CD8-positive, alpha-beta memory T cell (primary cell): ENCODE measurements around the gene DRP2. TPM values are rescaled to one million over a fixed set of nuclear protein-coding genes. Genes with fewer than 3 reads are reported as not detected.
A peak's percentile ranks its signal among the peaks of the same experiment; 100 is the strongest.

Experiments
- CTCF ChIA-PET: fragments of 350-600 bp; sonication (Branson Sonifier 250); formaldehyde crosslinking; loops from one replicate; lab custom pipeline; 2021; ENCODE audit warnings: antibody characterized with exemption; lab: Charles Lee
- POLR2A ChIA-PET: fragments of 350-600 bp; sonication (Branson Sonifier 250); formaldehyde crosslinking; loops from one replicate; lab custom pipeline; 2021; ENCODE audit warnings: antibody characterized with exemption; lab: Charles Lee
- DNase-seq, 5 donors: peaks; one replicate each; pipeline versions ENCODE4 v3.0.0 to v3.0.0-alpha.2; 2020 to 2022; ENCODE audit warnings: mixed read lengths in 1 of 5
- H3K27ac ChIP-seq: one replicate; pipeline ENCODE4 v1.7.0; 2013; ENCODE audit warnings: low read depth, mild to moderate bottlenecking, low read length, moderate library complexity
- H3K27me3 ChIP-seq: 2 replicates; pipeline ENCODE4 v1.7.0; 2013; ENCODE audit warnings: low read length, mild to moderate bottlenecking; ENCODE audit not compliant: insufficient read depth, poor library complexity, severe bottlenecking
- H3K36me3 ChIP-seq: 2 replicates; pipeline ENCODE4 v1.7.0; 2013; ENCODE audit warnings: mild to moderate bottlenecking, low read length, moderate library complexity; ENCODE audit not compliant: insufficient read depth
- H3K4me1 ChIP-seq: 2 replicates; pipeline ENCODE4 v1.7.0; 2013; ENCODE audit warnings: mild to moderate bottlenecking, low read length, moderate library complexity; ENCODE audit not compliant: insufficient read depth
- H3K4me3 ChIP-seq: 2 replicates; pipeline ENCODE4 v1.7.0; 2013; ENCODE audit warnings: mild to moderate bottlenecking, low read length
- H3K9me3 ChIP-seq: 2 replicates; pipeline ENCODE4 v1.7.0; 2013; ENCODE audit warnings: mild to moderate bottlenecking, low read length
- H3K27ac Mint-ChIP-seq, 8 donors: one replicate each; pipeline ENCODE4 v1.8.0; 2020 to 2021; ENCODE audit warnings: mixed read lengths in 8 of 8, mild to moderate bottlenecking in 6 of 8, inconsistent platforms in 3 of 8, moderate library complexity in 3 of 8
- H3K27me3 Mint-ChIP-seq, 2 donors: one replicate each; pipeline ENCODE4 v1.8.0; 2020 to 2021; ENCODE audit warnings: mixed read lengths in 2 of 2, mild to moderate bottlenecking in 1 of 2, moderate library complexity in 1 of 2
- H3K36me3 Mint-ChIP-seq, 3 donors: one replicate each; pipeline ENCODE4 v1.8.0; 2020 to 2021; ENCODE audit warnings: mixed read lengths in 3 of 3, inconsistent platforms in 1 of 3, mild to moderate bottlenecking in 1 of 3
- H3K4me1 Mint-ChIP-seq, 3 donors: one replicate each; pipeline ENCODE4 v1.8.0; 2020 to 2021; ENCODE audit warnings: mixed read lengths in 3 of 3, inconsistent platforms in 1 of 3, mild to moderate bottlenecking in 1 of 3
- H3K4me3 Mint-ChIP-seq, 7 donors: one replicate each; pipeline ENCODE4 v1.8.0; 2020 to 2021; ENCODE audit warnings: mixed read lengths in 7 of 7, mild to moderate bottlenecking in 6 of 7, moderate library complexity in 4 of 7, inconsistent platforms in 2 of 7
- H3K9me3 Mint-ChIP-seq, 5 donors: one replicate each; pipeline ENCODE4 v1.8.0; 2020 to 2022; ENCODE audit warnings: mixed read lengths in 5 of 5, mild to moderate bottlenecking in 3 of 5, moderate library complexity in 2 of 5, inconsistent platforms in 1 of 5
- polyA plus RNA-seq: library from polyadenylated mRNA; unstranded; fragments of 300-500 nt; fragmentation: Illumina TruSeq; gene quantifications from one replicate; pipeline ENCODE4 v1.2.3, GENCODE V29; 2021
- total RNA-seq, 2 experiments: library from RNA; stranded (reverse); gene quantifications; one replicate each; pipeline ENCODE4 v1.2.3, GENCODE V29; 2021

DRP2 gene
- total and polyA plus RNA-seq, 3 experiments from 2014 or later: 0.18 TPM; not detected in 1

DNA sequence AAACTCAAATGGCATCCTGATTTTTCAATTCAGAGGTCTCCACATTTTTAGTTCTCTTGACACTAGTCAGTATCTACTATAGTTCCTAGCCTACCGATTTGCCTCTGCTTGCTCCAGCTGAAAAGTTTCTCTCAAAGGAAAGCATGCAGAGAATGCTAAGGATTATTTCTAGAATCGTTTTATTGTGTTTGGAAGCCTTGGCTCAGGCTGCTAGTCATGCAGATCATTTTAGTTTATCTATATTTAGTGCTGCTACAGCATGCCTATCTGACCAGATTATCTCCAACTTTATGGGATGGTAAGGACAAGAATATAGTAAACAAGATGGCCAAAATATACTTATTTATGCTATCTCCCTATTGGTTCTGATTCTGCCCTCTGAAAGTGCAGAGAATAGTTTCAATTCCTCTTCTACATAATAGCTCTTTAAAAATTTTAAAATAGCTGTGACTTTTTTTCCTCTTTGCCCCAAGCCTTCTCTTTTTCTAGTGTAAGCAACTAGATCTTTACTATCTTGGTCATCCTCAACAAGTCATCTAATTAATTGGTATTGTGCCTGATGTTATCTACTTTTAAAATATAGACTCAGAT, 15.7 kb upstream of the DRP2 start:
- CTCF ChIA-PET: no interaction called here
- no peak overlapping the region for H3K27ac Mint-ChIP-seq
- H3K27me3 ChIP-seq: no peaks in the 10 kb centered on the region
- POLR2A ChIA-PET: no interaction called here
- peaks cover 10 to 13% (median 12%) of the 10 kb centered on the region in 3 donors for H3K4me1 Mint-ChIP-seq
- no peaks in the 10 kb centered on the region for H3K36me3 ChIP-seq
- no peak overlapping the region for H3K4me3 ChIP-seq
- no peak overlapping the region for H3K4me3 Mint-ChIP-seq
- no peaks in the 10 kb centered on the region for H3K9me3 Mint-ChIP-seq
- H3K27me3 Mint-ChIP-seq: no peaks in the 10 kb centered on the region
- no peaks in the 10 kb centered on the region for H3K36me3 Mint-ChIP-seq
- no peak for DNase-seq
- H3K27ac ChIP-seq: no peak overlapping the region
- no peaks in the 10 kb centered on the region for H3K4me1 ChIP-seq
- H3K9me3 ChIP-seq: no peaks in the 10 kb centered on the region

DNA sequence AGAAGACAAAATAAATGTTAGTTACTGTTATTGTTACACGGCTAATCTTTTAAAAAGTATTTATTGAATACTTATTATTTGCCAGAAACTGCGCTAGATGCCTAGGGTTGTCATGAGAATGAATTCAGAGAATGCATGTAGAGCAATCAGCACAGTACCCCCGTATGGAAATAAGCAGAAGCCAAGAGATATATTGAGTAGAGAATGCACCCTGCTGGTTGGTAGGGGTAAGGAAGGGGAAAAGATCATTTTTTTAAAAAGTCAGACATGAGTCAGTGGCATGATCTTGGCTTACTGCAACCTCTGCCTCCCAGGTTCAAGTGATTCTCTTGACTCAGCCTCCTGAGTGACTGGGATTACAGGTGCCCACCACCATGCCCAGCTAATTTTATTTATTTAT, 13.1 kb upstream of the DRP2 start:
- Mint-ChIP-seq H3K36me3 (no peaks in the 10 kb centered on the region), H3K4me3 (no peak overlapping the region), H3K27ac (no peak overlapping the region), H3K9me3 (no peaks in the 10 kb centered on the region), H3K27me3 (no peaks in the 10 kb centered on the region), H3K4me1 (peaks cover 10 to 16% (median 15%) of the 10 kb centered on the region in 3 donors)
- POLR2A ChIA-PET: no interaction called here
- H3K27me3 ChIP-seq: no peaks in the 10 kb centered on the region
- H3K36me3 ChIP-seq: no peaks in the 10 kb centered on the region
- H3K9me3 ChIP-seq: no peaks in the 10 kb centered on the region
- H3K4me1 ChIP-seq: no peaks in the 10 kb centered on the region
- DNase-seq: peak in 1 of 5 donors; percentile 2
- CTCF ChIA-PET: no interaction called here
- no peak overlapping the region for H3K4me3 ChIP-seq
- H3K27ac ChIP-seq: no peak overlapping the region

DNA sequence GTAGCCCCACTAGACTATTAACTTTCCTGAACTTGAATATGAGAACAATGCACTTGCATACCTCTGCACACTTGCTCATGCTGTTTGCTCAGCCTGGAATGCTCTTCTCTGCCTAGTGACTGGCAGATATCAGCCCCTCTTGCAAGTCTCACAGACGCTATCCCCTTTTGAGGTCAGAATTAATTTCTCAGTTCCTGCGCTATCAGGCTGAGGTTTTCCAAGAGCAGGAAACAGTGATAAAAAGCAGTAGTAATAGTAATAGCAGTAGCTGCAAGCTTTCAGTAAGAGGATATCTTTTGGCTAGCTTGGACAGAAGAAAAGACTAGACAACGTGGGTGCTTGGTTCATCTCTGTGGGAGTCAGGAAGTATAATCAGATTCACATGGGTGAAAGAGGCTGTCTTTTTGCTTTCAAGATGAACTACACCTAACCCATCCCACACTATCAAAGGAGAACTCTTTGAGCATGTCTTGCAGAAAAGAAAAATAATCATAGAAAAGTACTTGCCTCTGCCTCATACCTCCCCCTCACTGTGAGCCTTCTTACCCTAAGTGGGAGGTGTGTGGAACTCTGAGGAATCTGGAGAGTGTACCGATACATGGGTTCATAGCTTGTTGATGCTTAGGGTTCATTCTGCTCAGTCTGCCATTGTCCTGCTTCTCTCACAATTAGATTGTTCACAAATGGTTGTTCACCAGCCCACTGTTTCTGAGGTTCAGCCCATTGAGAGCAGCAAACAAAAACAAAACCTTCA, 11.3 kb upstream of the DRP2 start:
- Histone ChIP-seq H3K9me3 (no peaks in the 10 kb centered on the region), H3K27ac (no peak overlapping the region), H3K4me3 (no peak overlapping the region), H3K4me1 (no peaks in the 10 kb centered on the region), H3K36me3 (no peaks in the 10 kb centered on the region), H3K27me3 (no peaks in the 10 kb centered on the region)
- no peak for DNase-seq
- Mint-ChIP-seq H3K4me3 (peak overlapping the region in 4 of 7 donors; percentile 7 to 53 (median 27)), H3K27ac (peak overlapping the region in 5 of 8 donors; percentile 6 to 69 (median 30)), H3K27me3 (no peaks in the 10 kb centered on the region), H3K9me3 (no peaks in the 10 kb centered on the region), H3K4me1 (peaks cover 10 to 16% (median 15%) of the 10 kb centered on the region in 3 donors), H3K36me3 (no peaks in the 10 kb centered on the region)
- CTCF ChIA-PET: no interaction called here
- POLR2A ChIA-PET: no interaction called here

DNA sequence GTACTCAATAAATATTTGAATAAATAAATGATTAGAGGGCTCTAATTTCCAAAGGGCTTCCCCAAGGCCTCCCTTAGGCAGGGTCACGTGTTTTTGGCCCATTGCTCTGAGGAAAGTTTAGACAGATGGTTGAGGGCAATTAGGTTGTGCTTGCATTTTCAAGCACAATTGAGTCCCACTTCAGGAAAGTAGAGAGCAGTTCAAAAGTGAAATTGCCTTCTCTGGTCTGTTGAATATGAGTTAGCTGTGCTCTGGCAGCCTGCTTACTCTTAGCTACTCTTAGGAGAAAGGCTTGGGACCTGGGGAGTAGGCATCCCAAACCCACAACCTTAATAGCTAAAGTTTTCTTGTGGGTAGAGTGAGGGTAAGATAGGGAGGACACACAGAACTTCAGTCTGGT, 9.0 kb upstream of the DRP2 start:
- POLR2A ChIA-PET: no interaction called here
- H3K36me3 ChIP-seq: no peaks in the 10 kb centered on the region
- no peak overlapping the region for H3K4me3 Mint-ChIP-seq
- no peaks in the 10 kb centered on the region for H3K4me1 ChIP-seq
- H3K9me3 ChIP-seq: no peaks in the 10 kb centered on the region
- no peaks in the 10 kb centered on the region for H3K9me3 Mint-ChIP-seq
- H3K27ac Mint-ChIP-seq: no peak overlapping the region
- peaks cover 10 to 16% (median 15%) of the 10 kb centered on the region in 3 donors for H3K4me1 Mint-ChIP-seq
- no peaks in the 10 kb centered on the region for H3K27me3 Mint-ChIP-seq
- no peak overlapping the region for H3K4me3 ChIP-seq
- H3K27me3 ChIP-seq: no peaks in the 10 kb centered on the region
- CTCF ChIA-PET: no interaction called here
- no peak overlapping the region for H3K27ac ChIP-seq
- no peaks in the 10 kb centered on the region for H3K36me3 Mint-ChIP-seq
- no peak for DNase-seq

DNA sequence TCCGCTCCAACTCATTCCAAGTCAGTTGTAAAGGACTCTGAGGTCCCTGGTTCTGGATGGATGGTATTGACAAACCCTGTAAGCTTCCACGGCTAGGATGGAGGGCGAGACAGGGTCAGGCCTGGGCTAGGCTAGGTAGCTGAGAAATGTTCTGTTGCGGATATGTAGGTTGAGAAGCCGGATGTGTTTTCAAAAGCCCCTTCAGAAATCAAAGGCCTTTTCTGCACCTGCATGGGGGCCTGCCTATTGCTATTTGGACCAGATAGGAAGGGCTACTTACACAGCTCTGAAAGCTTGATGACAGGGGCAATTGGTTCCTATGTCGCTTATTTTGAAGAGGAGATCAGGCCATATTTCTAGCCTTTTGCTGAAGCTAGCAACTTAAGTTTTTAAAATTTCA, 1.9 kb upstream of the DRP2 start:
- H3K4me3 ChIP-seq: no peak overlapping the region
- no peak overlapping the region for H3K27ac ChIP-seq
- no peaks in the 10 kb centered on the region for H3K36me3 Mint-ChIP-seq
- H3K27me3 ChIP-seq: no peaks in the 10 kb centered on the region
- H3K4me1 ChIP-seq: no peaks in the 10 kb centered on the region
- H3K9me3 Mint-ChIP-seq: no peaks in the 10 kb centered on the region
- H3K27ac Mint-ChIP-seq: no peak overlapping the region
- H3K4me1 Mint-ChIP-seq: peaks cover 0 to 2% (median 0%) of the 10 kb centered on the region in 3 donors
- H3K4me3 Mint-ChIP-seq: no peak overlapping the region
- no peaks in the 10 kb centered on the region for H3K36me3 ChIP-seq
- ChIA-PET CTCF (no interaction called here), POLR2A (no interaction called here)
- H3K9me3 ChIP-seq: no peaks in the 10 kb centered on the region
- H3K27me3 Mint-ChIP-seq: peaks cover 0 to 11% of the 10 kb centered on the region in 2 donors
- DNase-seq: no peak

DNA sequence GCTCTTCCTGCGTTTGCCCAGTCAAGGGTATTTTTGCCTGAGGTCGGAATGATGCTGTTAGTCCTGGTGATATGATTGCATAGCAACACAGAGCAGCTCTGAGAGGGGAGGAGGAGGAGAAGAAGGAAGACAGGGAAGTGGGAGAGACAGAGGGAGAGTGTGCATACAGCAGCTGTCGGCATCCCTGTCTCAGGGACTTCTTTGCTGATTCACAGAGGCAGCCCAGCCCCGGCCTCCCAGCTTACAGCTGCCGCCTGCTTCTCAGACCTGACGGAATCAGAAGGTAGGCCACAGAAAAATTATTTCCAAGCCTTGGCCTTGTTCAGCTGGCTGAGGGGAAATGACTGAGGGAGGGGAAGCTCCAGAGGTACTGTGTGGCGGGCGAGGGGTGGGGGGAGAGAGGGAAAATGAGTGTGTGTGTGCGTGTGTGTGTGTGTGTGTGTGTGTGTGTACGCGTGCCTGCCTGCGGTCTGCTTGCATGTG, 319 bp downstream of the DRP2 start:
- no peak overlapping the region for H3K27ac ChIP-seq
- no peaks in the 10 kb centered on the region for H3K4me1 ChIP-seq
- Mint-ChIP-seq H3K4me3 (peak overlapping the region in 4 of 7 donors; percentile 4 to 54 (median 42)), H3K36me3 (no peaks in the 10 kb centered on the region), H3K4me1 (peaks cover 0 to 2% (median 0%) of the 10 kb centered on the region in 3 donors), H3K27ac (peak overlapping the region in 4 of 8 donors; percentile 33 to 56 (median 44)), H3K9me3 (no peaks in the 10 kb centered on the region), H3K27me3 (peaks cover 0 to 15% of the 10 kb centered on the region in 2 donors)
- H3K4me3 ChIP-seq: no peak overlapping the region
- H3K36me3 ChIP-seq: no peaks in the 10 kb centered on the region
- H3K27me3 ChIP-seq: no peaks in the 10 kb centered on the region
- H3K9me3 ChIP-seq: no peaks in the 10 kb centered on the region
- ChIA-PET POLR2A (no interaction called here), CTCF (no interaction called here)
- no peak for DNase-seq

DNA sequence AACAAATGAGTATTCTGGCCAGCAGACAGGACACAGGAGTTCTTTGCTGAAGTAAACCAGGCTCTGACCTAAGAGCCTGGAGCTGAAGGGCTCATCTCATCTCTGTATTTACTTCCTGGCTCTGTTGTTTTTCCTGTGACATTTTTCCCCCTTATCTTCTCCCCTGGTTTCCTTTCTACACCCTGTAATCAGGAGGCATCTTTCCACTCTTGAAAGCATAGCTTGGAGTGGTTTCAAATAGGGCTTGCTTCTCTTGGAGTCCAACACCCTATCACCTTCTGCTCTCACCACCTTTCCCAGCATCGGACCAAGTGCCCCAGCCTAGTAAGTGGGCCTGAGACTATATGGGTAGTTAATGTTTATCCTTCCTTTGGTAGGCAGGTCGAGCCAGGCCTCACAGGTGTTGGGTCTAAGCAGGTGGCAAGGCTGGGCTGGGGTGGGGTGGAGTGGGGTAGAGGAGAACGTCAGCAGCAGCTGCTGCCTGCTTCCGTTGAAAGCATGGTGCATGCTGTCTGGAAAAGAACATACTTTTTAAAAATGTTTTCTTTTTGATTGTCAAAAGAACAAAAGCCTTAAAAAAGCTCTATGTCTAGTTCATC, 1.2 kb downstream of the DRP2 start:
- Mint-ChIP-seq H3K27ac (peak overlapping the region in 3 of 8 donors; percentile 19 to 42 (median 33)), H3K4me3 (no peak overlapping the region), H3K27me3 (peaks cover 0 to 15% of the 10 kb centered on the region in 2 donors), H3K9me3 (no peaks in the 10 kb centered on the region), H3K36me3 (no peaks in the 10 kb centered on the region), H3K4me1 (peaks cover 0 to 2% (median 0%) of the 10 kb centered on the region in 3 donors)
- ChIA-PET POLR2A (no interaction called here), CTCF (no interaction called here)
- Histone ChIP-seq H3K9me3 (no peaks in the 10 kb centered on the region), H3K27ac (no peak overlapping the region), H3K27me3 (no peaks in the 10 kb centered on the region), H3K4me3 (no peak overlapping the region), H3K36me3 (no peaks in the 10 kb centered on the region), H3K4me1 (no peaks in the 10 kb centered on the region)
- no peak for DNase-seq

DNA sequence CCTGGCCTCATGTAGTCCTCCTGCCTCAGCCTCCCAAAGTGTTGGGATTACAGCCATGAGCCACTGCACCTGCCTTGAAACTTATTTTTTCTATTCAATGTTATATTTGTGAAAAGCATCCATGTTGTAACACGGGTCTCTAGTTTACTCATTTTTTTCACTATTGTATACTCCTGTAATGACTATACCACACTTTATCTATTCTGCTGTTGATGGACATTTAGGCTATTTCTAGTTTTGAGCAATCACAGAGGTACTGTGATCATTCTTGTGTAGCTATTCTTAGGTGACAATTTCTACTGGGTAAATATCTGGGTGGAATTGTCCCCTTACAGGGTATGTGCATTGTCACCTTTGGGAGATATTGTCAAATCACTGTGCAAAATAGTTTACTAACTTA, 3.6 kb downstream of the DRP2 start:
- ChIA-PET POLR2A (no interaction called here), CTCF (no interaction called here)
- Mint-ChIP-seq H3K27ac (no peak overlapping the region), H3K4me1 (peaks cover 0 to 2% (median 0%) of the 10 kb centered on the region in 3 donors), H3K27me3 (peaks cover 0 to 13% of the 10 kb centered on the region in 2 donors), H3K9me3 (no peaks in the 10 kb centered on the region), H3K4me3 (no peak overlapping the region), H3K36me3 (no peaks in the 10 kb centered on the region)
- DNase-seq: no peak
- H3K9me3 ChIP-seq: no peaks in the 10 kb centered on the region
- no peaks in the 10 kb centered on the region for H3K4me1 ChIP-seq
- H3K27me3 ChIP-seq: no peaks in the 10 kb centered on the region
- no peak overlapping the region for H3K27ac ChIP-seq
- H3K4me3 ChIP-seq: no peak overlapping the region
- H3K36me3 ChIP-seq: no peaks in the 10 kb centered on the region
